ENCODE measurements around the gene SLC25A42.

The SLC25A42 gene

DNA sequence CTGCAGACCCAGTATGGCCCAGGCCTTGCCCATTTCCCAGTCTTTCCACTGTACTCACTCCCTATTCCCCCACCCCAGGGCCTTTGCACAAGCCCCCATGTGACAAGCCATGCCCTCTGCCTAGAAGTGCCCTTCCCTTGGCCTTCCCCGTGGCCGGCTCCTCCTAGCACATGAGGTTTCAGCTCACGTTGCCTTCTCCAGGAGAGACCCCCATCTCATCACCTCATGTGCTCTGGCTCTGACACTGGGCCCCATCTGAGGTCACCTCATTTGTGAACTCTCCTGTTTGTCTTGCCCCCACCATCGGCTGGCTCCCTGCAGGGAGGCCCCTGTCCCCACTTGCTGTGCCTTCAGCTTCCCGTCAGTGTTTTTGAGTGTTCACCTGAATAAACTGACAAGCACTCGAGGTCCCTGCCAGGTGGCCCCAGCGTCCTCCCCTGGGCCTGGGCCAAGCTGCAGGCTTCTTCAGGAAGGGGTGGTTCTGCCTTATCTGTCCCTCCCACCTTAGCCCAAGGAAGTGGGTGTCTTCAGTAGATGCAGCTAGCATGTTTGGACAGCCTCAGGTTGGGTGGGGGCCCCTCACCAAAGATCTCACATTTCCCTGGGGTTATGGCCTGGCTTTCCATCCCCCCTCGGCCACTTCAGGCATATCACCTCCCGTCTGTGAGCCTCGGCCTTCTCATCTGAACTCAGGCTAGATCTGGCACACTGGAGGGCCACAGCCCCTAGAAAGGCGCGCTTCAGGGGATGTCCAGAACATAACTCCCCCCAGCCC is 3.8 kb upstream of the SLC25A42 start:
- TF ChIP-seq, protein P1, sequence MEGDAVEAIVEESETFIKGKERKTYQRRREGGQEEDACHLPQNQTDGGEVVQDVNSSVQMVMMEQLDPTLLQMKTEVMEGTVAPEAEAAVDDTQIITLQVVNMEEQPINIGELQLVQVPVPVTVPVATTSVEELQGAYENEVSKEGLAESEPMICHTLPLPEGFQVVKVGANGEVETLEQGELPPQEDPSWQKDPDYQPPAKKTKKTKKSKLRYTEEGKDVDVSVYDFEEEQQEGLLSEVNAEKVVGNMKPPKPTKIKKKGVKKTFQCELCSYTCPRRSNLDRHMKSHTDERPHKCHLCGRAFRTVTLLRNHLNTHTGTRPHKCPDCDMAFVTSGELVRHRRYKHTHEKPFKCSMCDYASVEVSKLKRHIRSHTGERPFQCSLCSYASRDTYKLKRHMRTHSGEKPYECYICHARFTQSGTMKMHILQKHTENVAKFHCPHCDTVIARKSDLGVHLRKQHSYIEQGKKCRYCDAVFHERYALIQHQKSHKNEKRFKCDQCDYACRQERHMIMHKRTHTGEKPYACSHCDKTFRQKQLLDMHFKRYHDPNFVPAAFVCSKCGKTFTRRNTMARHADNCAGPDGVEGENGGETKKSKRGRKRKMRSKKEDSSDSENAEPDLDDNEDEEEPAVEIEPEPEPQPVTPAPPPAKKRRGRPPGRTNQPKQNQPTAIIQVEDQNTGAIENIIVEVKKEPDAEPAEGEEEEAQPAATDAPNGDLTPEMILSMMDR (IDR thresholded peaks at IDR 0.05): no peak
- Histone ChIP-seq H3K36me3 (ENCODE audit: control insufficient read depth, insufficient read depth, low read length) (no peaks in the 10 kb centered on the region), H3K27ac (no peak overlapping the region)

DNA sequence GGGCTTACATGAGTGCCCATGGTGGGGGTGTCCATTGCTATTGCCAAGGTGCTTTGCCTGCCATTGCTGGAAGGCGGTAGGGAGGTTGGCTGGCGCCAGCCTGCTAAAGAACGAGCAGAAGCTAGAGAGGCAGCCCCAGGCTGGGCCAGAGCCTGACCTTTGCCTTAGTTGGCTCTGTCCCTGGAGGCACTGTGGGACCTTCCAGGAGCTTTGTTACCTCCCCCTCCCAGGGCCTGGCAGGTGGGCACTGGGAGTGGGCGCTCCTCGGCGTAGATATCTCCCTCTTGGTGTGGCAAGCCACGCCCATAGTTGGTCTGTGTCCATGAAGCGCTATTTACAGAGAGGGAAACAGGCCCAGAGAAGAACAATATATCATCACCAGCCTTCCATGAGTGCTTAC is 2.3 kb upstream of the SLC25A42 start:
- Histone ChIP-seq H3K4me1 (peaks cover 5% of the 10 kb centered on the region), H3K4me2 (ENCODE audit: low read length) (no peak overlapping the region), H3K79me2 (no peaks in the 10 kb centered on the region), H3K4me3 (ENCODE audit: low read depth, low read length) (no peak overlapping the region), H3K27ac (no peak overlapping the region), H2AFZ (no peak overlapping the region), H3K27me3 (ENCODE audit: control insufficient read depth, insufficient read depth, low read length) (no peaks in the 10 kb centered on the region), H3K9me3 (ENCODE audit: control insufficient read depth, low read length) (no peaks in the 10 kb centered on the region), H3K9ac (no peak overlapping the region), H3K36me3 (ENCODE audit: control insufficient read depth, insufficient read depth, low read length) (no peaks in the 10 kb centered on the region)
- TF ChIP-seq, protein P1 (IDR thresholded peaks at IDR 0.05): no peak

More for the DNA sequence above, 3.8 kb upstream of the SLC25A42 start:
- Histone ChIP-seq H3K4me2 (ENCODE audit: low read length) (no peak overlapping the region), H3K27me3 (ENCODE audit: control insufficient read depth, insufficient read depth, low read length) (no peaks in the 10 kb centered on the region), H3K4me3 (ENCODE audit: low read depth, low read length) (no peak overlapping the region), H3K9me3 (ENCODE audit: control insufficient read depth, low read length) (no peaks in the 10 kb centered on the region), H3K4me1 (peaks cover 5% of the 10 kb centered on the region), H3K79me2 (no peaks in the 10 kb centered on the region), H3K9ac (no peak overlapping the region), H2AFZ (no peak overlapping the region)

DNA sequence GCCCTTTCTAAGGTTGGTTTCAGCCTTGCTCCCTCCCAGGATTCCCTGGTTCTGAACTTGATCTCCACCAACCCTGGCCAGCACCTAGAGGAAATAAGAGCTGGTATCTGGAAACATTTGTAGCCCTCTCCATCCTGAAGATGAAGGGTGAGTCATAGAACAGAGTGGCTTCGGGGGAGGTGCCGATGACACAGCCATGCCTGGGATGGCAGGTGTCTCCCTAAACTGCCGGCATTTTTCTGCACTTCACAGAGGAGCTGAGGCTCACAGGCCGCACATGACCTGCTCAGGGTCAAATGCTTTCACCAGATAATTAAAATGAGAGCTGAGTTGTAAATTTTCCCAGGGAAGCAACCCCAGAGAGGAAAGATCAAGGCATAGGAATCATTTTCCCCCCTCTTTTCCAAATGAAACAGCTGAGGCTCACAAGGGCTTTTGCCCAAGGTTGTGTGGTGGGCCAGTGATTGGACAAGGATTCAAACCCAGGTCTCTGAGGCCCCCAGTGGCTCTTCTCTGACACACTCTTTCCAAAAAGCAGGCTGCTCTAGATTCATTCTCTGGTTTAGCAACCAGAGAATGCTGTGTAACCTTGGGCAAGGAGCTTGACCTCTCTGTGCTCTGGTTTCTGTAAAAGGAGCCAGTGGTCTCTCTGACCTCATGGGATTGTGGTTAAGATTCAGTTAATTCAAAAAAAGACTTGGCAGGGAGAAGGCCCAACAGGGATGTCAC is 1.2 kb upstream of the SLC25A42 start:
- peak overlapping the region; percentile 47 for H3K4me3 ChIP-seq (ENCODE audit: low read depth, low read length)
- peaks cover 8% of the 10 kb centered on the region for H3K4me1 ChIP-seq

DNA sequence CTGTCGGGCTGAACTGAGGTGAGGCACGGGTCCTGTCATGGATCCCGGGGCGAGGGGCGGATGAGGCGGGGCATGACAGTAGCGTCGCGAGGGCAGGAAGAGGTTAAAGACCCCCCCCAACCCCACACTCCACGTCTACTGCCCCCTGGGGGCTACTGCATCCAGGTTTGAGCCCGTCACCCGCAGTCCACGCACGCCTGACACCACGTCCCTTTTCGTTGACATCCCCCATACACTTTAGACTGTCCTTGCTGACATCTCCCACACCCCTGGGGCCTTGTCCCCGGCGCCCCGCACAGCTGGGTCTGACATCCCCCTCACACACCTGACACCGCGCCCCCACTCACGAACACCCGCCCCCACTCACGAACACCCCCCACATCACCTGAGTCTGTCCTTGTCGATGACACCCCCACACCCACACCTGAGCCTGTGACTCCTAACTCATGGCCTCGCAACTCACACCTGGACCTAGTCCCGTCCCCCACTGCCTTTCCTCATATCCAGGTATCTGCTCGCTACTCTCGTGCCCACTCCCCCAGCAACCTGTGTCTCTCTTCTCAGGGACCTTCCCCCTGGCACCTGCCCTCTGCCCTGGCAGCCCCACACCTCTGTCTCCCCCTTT is 416 bp downstream of the SLC25A42 start:
- TF ChIP-seq, protein P1 (IDR thresholded peaks at IDR 0.05): no peak
- Histone ChIP-seq H3K9me3 (ENCODE audit: control insufficient read depth, low read length) (no peaks in the 10 kb centered on the region), H3K36me3 (ENCODE audit: control insufficient read depth, insufficient read depth, low read length) (no peaks in the 10 kb centered on the region), H3K9ac (no peak overlapping the region), H3K4me2 (ENCODE audit: low read length) (peak overlapping the region; percentile 67), H2AFZ (peak overlapping the region; percentile 55), H3K79me2 (no peaks in the 10 kb centered on the region), H3K27ac (no peak overlapping the region), H3K4me1 (peaks cover 8% of the 10 kb centered on the region), H3K27me3 (ENCODE audit: control insufficient read depth, insufficient read depth, low read length) (no peaks in the 10 kb centered on the region), H3K4me3 (ENCODE audit: low read depth, low read length) (peak overlapping the region; percentile 62)

More for the DNA sequence above, 1.2 kb upstream of the SLC25A42 start:
- Histone ChIP-seq H3K79me2 (no peaks in the 10 kb centered on the region), H3K27ac (peak overlapping the region; percentile 17), H3K9me3 (ENCODE audit: control insufficient read depth, low read length) (no peaks in the 10 kb centered on the region), H2AFZ (peak overlapping the region; percentile 67), H3K36me3 (ENCODE audit: control insufficient read depth, insufficient read depth, low read length) (no peaks in the 10 kb centered on the region), H3K9ac (no peak overlapping the region), H3K4me2 (ENCODE audit: low read length) (peak overlapping the region; percentile 64), H3K27me3 (ENCODE audit: control insufficient read depth, insufficient read depth, low read length) (no peaks in the 10 kb centered on the region)
- TF ChIP-seq, protein P1 (IDR thresholded peaks at IDR 0.05): no peak

Data from parathyroid adenoma (tissue), 2 donors.